Activated CD8-positive, alpha-beta memory T cell treated with anti-CD3 and anti-CD28 coated beads for 36 hours (primary cell): ENCODE results near the gene CAVIN2. TPM values are rescaled to one million over a fixed set of nuclear protein-coding genes. Genes with fewer than 3 reads are reported as not detected.

Experiments used
- CTCF ChIA-PET: fragments of 350-600 bp; sonication (Branson Sonifier 250); formaldehyde crosslinking; loops from one replicate; lab custom pipeline; 2021; ENCODE audit warnings: antibody characterized with exemption; lab: Charles Lee
- POLR2A ChIA-PET: fragments of 350-600 bp; sonication (Branson Sonifier 250); formaldehyde crosslinking; loops from one replicate; lab custom pipeline; 2021; ENCODE audit warnings: antibody characterized with exemption; lab: Charles Lee
- total RNA-seq, 2 experiments: library from RNA; stranded (reverse); gene quantifications; one replicate each; pipeline ENCODE4 v1.2.3, GENCODE V29; 2021

The CAVIN2 gene
- total RNA-seq, 2 experiments from 2014 or later: not detected

GRCh38 chr2:191845876-191846514 is 893 bp downstream of the CAVIN2 start:
- POLR2A ChIA-PET: no interaction called here
- CTCF ChIA-PET: no interaction called here

GRCh38 chr2:191845248-191845715 is 1.6 kb downstream of the CAVIN2 start:
- POLR2A ChIA-PET: no interaction called here

GRCh38 chr2:191844706-191845105 is 2.2 kb downstream of the CAVIN2 start:
- ChIA-PET POLR2A (no interaction called here), CTCF (no interaction called here)

More at GRCh38 chr2:191845248-191845715, 1.6 kb downstream of the CAVIN2 start:
- CTCF ChIA-PET: no interaction called here

GRCh38 chr2:191840921-191841320 is 6.0 kb downstream of the CAVIN2 start:
- POLR2A ChIA-PET: no interaction called here

GRCh38 chr2:191839918-191840804 is 6.7 kb downstream of the CAVIN2 start:
- ChIA-PET CTCF (no interaction called here), POLR2A (no interaction called here)

More at GRCh38 chr2:191840921-191841320, 6.0 kb downstream of the CAVIN2 start:
- CTCF ChIA-PET: no interaction called here

GRCh38 chr2:191838526-191838925 is 8.4 kb downstream of the CAVIN2 start:
- POLR2A ChIA-PET: no interaction called here
- CTCF ChIA-PET: no interaction called here

- CTCF ChIA-PET: no interaction called here
- POLR2A ChIA-PET: no interaction called here
Measured at GRCh38 chr2:191836853-191837769, 9.8 kb downstream of the CAVIN2 start.

- POLR2A ChIA-PET: no interaction called here
- CTCF ChIA-PET: no interaction called here
Measured at GRCh38 chr2:191836471-191836852, 10.4 kb downstream of the CAVIN2 start.

- POLR2A ChIA-PET: no interaction called here
- CTCF ChIA-PET: no interaction called here
Measured at GRCh38 chr2:191835539-191836350, 11.1 kb downstream of the CAVIN2 start.

- ChIA-PET CTCF (no interaction called here), POLR2A (no interaction called here)
Measured at GRCh38 chr2:191835100-191835499, 11.8 kb downstream of the CAVIN2 start.

GRCh38 chr2:191833356-191833755 is 13.5 kb downstream of the CAVIN2 start:
- POLR2A ChIA-PET: no interaction called here

GRCh38 chr2:191832668-191833067 is 14.2 kb downstream of the CAVIN2 start:
- CTCF ChIA-PET: no interaction called here
- POLR2A ChIA-PET: no interaction called here

More at GRCh38 chr2:191833356-191833755, 13.5 kb downstream of the CAVIN2 start:
- CTCF ChIA-PET: no interaction called here

GRCh38 chr2:191831410-191831994 is 15.4 kb downstream of the CAVIN2 start:
- ChIA-PET CTCF (no interaction called here), POLR2A (no interaction called here)

- ChIA-PET POLR2A (no interaction called here), CTCF (no interaction called here)
Measured at GRCh38 chr2:191824398-191824797, 22.5 kb downstream of the CAVIN2 start.

GRCh38 chr2:191821078-191821477 is 25.8 kb downstream of the CAVIN2 start:
- ChIA-PET POLR2A (no interaction called here), CTCF (no interaction called here)

- ChIA-PET POLR2A (no interaction called here), CTCF (no interaction called here)
Measured at GRCh38 chr2:191818725-191819350, 28.1 kb downstream of the CAVIN2 start.

GRCh38 chr2:191818133-191818532 is 28.8 kb downstream of the CAVIN2 start:
- ChIA-PET POLR2A (no interaction called here), CTCF (no interaction called here)

- ChIA-PET CTCF (no interaction called here), POLR2A (no interaction called here)
Measured at GRCh38 chr2:191815010-191815409, 31.9 kb downstream of the CAVIN2 start.
